IMR-90 (cell line): Measurements from ENCODE around the gene CIRBP. TPM values are rescaled to one million over a fixed set of nuclear protein-coding genes. Genes with fewer than 3 reads are reported as not detected.
A peak's percentile ranks its signal among the peaks of the same experiment; 100 is the strongest.

Experiments used
- ATAC-seq: fragments of 200-7000 bp; cut with Tn5 transposase; 2 replicates; pipeline ENCODE4 v1.9.1; 2020; ENCODE audit warnings: low read depth, mild to moderate bottlenecking, moderate library complexity
- BruUV-seq: library from RNA; stranded (reverse); fragments of 400-500 nt; replicated peaks from 2 replicates; lab custom pipeline; 2021; lab: Mats Ljungman, UMichigan
- CTCF ChIA-PET: fragments of 300-600 bp; formaldehyde crosslinking; extraction: SDS; loops from one replicate; lab custom pipeline; 2021; ENCODE audit warnings: antibody characterized with exemption; lab: Yijun Ruan, JAX
- POLR2A ChIA-PET: fragments of 300-600 bp; sonication (Branson Sonifier 250); formaldehyde crosslinking; loops from one replicate; lab custom pipeline; 2022; ENCODE audit warnings: antibody characterized with exemption; ENCODE audit not compliant: unreplicated experiment; lab: Charles Lee
- DNase-seq: peaks from one replicate; pipeline ENCODE4 v3.0.0; 2013
- H2AFZ ChIP-seq: replicated peaks from 2 replicates; pipeline ENCODE3; 2013; ENCODE audit warnings: low read length, mild to moderate bottlenecking; ENCODE audit not compliant: poor library complexity
- H2AK5ac ChIP-seq: 2 replicates; pipeline ENCODE4 v1.6.1; 2013; ENCODE audit warnings: low read depth, low read length, inconsistent platforms
- H2AK9ac ChIP-seq: replicated peaks from 2 replicates; pipeline ENCODE3; 2013; ENCODE audit warnings: mild to moderate bottlenecking, low read depth, low read length, moderate library complexity; ENCODE audit not compliant: poor library complexity
- H2BK120ac ChIP-seq: 2 replicates; pipeline ENCODE4 v1.6.1; 2013; ENCODE audit warnings: low read depth, low read length, inconsistent platforms
- H2BK15ac ChIP-seq: 3 replicates; pipeline ENCODE4 v1.6.1; 2013; ENCODE audit warnings: low read depth, low read length, inconsistent platforms
- H2BK20ac ChIP-seq: 2 replicates; pipeline ENCODE4 v1.6.1; 2013; ENCODE audit warnings: low read depth, mild to moderate bottlenecking, inconsistent platforms, low read length, moderate library complexity
- H2BK5ac ChIP-seq: 2 replicates; pipeline ENCODE4 v1.6.1; 2013; ENCODE audit warnings: mild to moderate bottlenecking, low read depth, low read length, inconsistent platforms; ENCODE audit not compliant: poor library complexity, severe bottlenecking
- H3K14ac ChIP-seq: replicated peaks from 2 replicates; pipeline ENCODE4 v1.6.1; 2013; ENCODE audit warnings: low read depth, low read length, inconsistent platforms
- H3K18ac ChIP-seq: 2 replicates; pipeline ENCODE4 v1.6.1; 2013; ENCODE audit warnings: low read depth, low read length, control low read depth
- H3K23ac ChIP-seq: 2 replicates; pipeline ENCODE4 v1.6.1; 2013; ENCODE audit warnings: low read depth, low read length, inconsistent platforms
- H3K27ac ChIP-seq: 2 replicates; pipeline ENCODE4 v1.5.1; 2013; ENCODE audit warnings: mild to moderate bottlenecking, control low read depth, low read length; ENCODE audit not compliant: insufficient read depth
- H3K27me3 ChIP-seq: 2 replicates; pipeline ENCODE4 v1.6.1; 2013; ENCODE audit warnings: low read length; ENCODE audit not compliant: control insufficient read depth, insufficient read depth
- H3K36me3 ChIP-seq: 2 replicates; pipeline ENCODE4 v1.6.1; 2013; ENCODE audit warnings: low read length, mixed read lengths; ENCODE audit not compliant: control insufficient read depth, insufficient read depth
- H3K4ac ChIP-seq: 2 replicates; pipeline ENCODE4 v1.6.1; 2013; ENCODE audit warnings: low read depth, low read length, inconsistent platforms
- H3K4me1 ChIP-seq: 2 replicates; pipeline ENCODE4 v1.6.1; 2013; ENCODE audit warnings: low read length, mixed read lengths; ENCODE audit not compliant: control insufficient read depth, insufficient read depth
- H3K4me2 ChIP-seq: 2 replicates; pipeline ENCODE4 v1.6.1; 2013; ENCODE audit warnings: low read depth, mild to moderate bottlenecking, control low read depth, low read length, moderate library complexity
- H3K4me3 ChIP-seq: 2 replicates; pipeline ENCODE4 v1.5.1; 2013; ENCODE audit warnings: low read depth, mild to moderate bottlenecking, control low read depth, low read length, moderate library complexity; ENCODE audit not compliant: insufficient read depth
- H3K56ac ChIP-seq: 2 replicates; pipeline ENCODE4 v1.6.1; 2013; ENCODE audit warnings: low read length, inconsistent platforms; ENCODE audit not compliant: insufficient read depth; ENCODE audit errors: extremely low read depth
- H3K79me1 ChIP-seq, 2 experiments: 2 replicates each; pipeline ENCODE4 v1.6.1; 2013; ENCODE audit warnings: low read length in 2 of 2, inconsistent platforms in 1 of 2, low read depth in 1 of 2
- H3K9ac ChIP-seq: 2 replicates; pipeline ENCODE4 v1.6.1; 2013; ENCODE audit warnings: low read depth, low read length, control low read depth
- H3K9me1 ChIP-seq: 2 replicates; pipeline ENCODE4 v1.6.1; 2013; ENCODE audit warnings: low read length, inconsistent platforms; ENCODE audit not compliant: insufficient read depth
- H3K9me3 ChIP-seq: 2 replicates; pipeline ENCODE4 v1.6.1; 2013; ENCODE audit warnings: low read length; ENCODE audit not compliant: control insufficient read depth, insufficient read depth
- H4K20me1 ChIP-seq: 2 replicates; pipeline ENCODE4 v1.6.1; 2013; ENCODE audit warnings: low read length, inconsistent platforms; ENCODE audit not compliant: insufficient read depth
- H4K5ac ChIP-seq: 2 replicates; pipeline ENCODE4 v1.6.1; 2013; ENCODE audit warnings: mild to moderate bottlenecking, low read depth, low read length, control low read depth
- H4K8ac ChIP-seq, 2 experiments: 2 replicates each; pipeline ENCODE4 v1.6.1; 2013; ENCODE audit warnings: low read depth in 2 of 2, low read length in 2 of 2, control low read depth in 1 of 2, inconsistent platforms in 1 of 2
- H4K91ac ChIP-seq: 2 replicates; pipeline ENCODE4 v1.6.1; 2013; ENCODE audit warnings: low read depth, low read length, inconsistent platforms; ENCODE audit not compliant: insufficient read depth
- CEBPB ChIP-seq: IDR thresholded peaks from 2 replicates; pipeline ENCODE4 v1.6.1; 2012; ENCODE audit warnings: low read depth, low read length, improper control_type of control experiment
- CHD1 ChIP-seq: IDR thresholded peaks from 2 replicates; pipeline ENCODE4 v1.6.1; 2012; ENCODE audit warnings: low read depth, low read length, improper control_type of control experiment
- FOS ChIP-seq: fragments of 150-350 bp; IDR thresholded peaks from 2 replicates; pipeline ENCODE4 v1.6.1; 2016; ENCODE audit warnings: low read depth, low read length
- POLR2A ChIP-seq: IDR thresholded peaks from 2 replicates; pipeline ENCODE4 v1.6.1; 2012; ENCODE audit warnings: mild to moderate bottlenecking, low read depth, low read length
- RAD21 ChIP-seq: IDR thresholded peaks from 2 replicates; pipeline ENCODE4 v1.6.1; 2012; ENCODE audit warnings: low read length, improper control_type of control experiment
- WGBS, 2 experiments: methylation state at CpG; one replicate each; pipeline versions ENCODE4 v1.1.5 to v1.1.7; 2013; ENCODE audit warnings: missing lambda C conversion rate in 2 of 2; ENCODE audit not compliant: insufficient read length in 1 of 2; ENCODE audit errors: extremely low coverage in 2 of 2; 5-methylcytosine and 5-hydroxymethylcytosine counted together
- dilution Hi-C: fragments of 300-500 bp; cut with HindIII; formaldehyde crosslinking; loops from one replicate; pipeline ENCODE4 v1.14.3; 2018; ENCODE audit warnings: low sequenced_read_pairs; ENCODE audit not compliant: unreplicated experiment
- in situ Hi-C: fragments of 300-500 bp; cut with MboI; formaldehyde crosslinking; loops from 3 replicates; pipeline ENCODE4 v1.14.3; 2019; ENCODE audit warnings: low sequenced_read_pairs, inconsistent platforms, mixed read lengths
- intact Hi-C: fragments of 100-400 bp; cut with micrococcal nuclease; formaldehyde crosslinking; loops from 2 replicates; pipeline ENCODE4 v1.10.0; 2022
- polyA plus RNA-seq, 3 experiments: library from polyadenylated mRNA; depleted of rRNA; stranded (reverse); fragments of >200 nt; gene quantifications; 2 replicates each; pipeline ENCODE4 v1.2.3, GENCODE V29; 2012; ENCODE audit warnings: low replicate concordance in 1 of 3
- total RNA-seq: library from RNA; depleted of rRNA; stranded (reverse); fragments of >200 nt; gene quantifications from 2 replicates; pipeline ENCODE4 v1.2.3, GENCODE V29; 2012
- TF ChIP-seq, protein P1 (sequence below): conservative IDR thresholded peaks from 2 replicates; pipeline ENCODE4 v1.5.1; 2012; ENCODE audit warnings: mild to moderate bottlenecking, low read depth, low read length, improper control_type of control experiment

CIRBP gene
- total and polyA plus RNA-seq, 2 of the 4 experiments (the other 2 are of a cell fraction), result 299 to 542 TPM

DNA sequence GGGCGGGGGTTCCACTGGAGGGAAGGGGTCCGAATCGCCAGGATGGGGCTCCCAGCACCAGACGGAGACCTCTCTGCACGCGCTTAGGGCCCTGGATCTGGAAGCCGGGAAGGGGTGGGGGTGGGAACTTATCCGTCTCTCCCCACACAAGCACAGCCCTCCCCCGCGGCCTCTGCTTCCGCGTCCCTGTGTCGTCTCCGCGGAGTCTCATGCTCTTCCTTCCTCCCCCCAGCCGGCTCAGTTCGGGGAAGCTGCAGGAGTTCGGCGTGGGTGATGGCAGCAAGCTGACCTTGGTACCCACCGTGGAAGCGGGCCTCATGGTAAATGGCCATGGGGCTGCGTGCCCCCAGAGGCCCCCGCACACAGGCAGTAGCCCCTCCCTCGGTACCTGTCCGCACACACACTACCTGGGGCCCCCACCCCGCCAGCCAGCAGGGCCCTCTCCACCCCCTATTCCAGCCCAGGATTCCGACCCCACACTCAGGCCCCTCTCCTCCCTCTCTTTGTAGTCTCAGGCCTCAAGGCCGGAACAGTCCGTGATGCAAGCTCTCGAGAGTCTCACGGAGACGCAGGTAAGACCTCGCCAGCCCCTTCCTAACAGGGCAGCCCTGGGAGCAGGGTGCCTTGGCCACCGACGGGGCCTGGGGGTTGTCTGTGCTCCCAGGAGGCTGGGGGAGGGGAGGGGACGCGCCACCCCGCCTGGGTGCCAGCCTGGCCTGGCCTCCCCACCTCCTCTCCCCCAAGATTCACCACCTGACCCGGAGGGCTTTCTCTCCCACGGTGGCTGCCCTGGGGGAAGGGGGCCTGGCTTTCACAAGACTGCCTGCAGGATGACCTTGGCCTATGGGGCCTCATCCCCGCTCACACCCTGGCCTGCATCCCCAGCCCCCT, 17.6 kb upstream of the CIRBP start:
- Histone ChIP-seq H4K5ac (peak overlapping the region; percentile 80), H3K4me3 (peak overlapping the region; percentile 94), H3K36me3 (peaks cover 50% of the 10 kb centered on the region), H3K4me1 (peaks cover 29% of the 10 kb centered on the region), H2BK20ac (no peak overlapping the region), H2BK5ac (peak overlapping the region; percentile 99), H3K23ac (peak overlapping the region; percentile 97), H3K27ac (peak overlapping the region; percentile 99), H3K18ac (peak overlapping the region; percentile 85), H3K79me1 (peaks cover 0 to 30% of the 10 kb centered on the region in 2 experiments; a peak in 2 of 4 replicates), H3K56ac (peak overlapping the region; percentile 84), H2BK120ac (peak overlapping the region; percentile 85), H4K20me1 (peaks cover 78% of the 10 kb centered on the region), H3K27me3 (no peaks in the 10 kb centered on the region), H3K4ac (peak overlapping the region; percentile 98), H3K4me2 (peak overlapping the region; percentile 82), H2AK9ac (peak overlapping the region; percentile 92), H3K9ac (peak overlapping the region; percentile 97), H2AFZ (peak overlapping the region; percentile 14), H3K9me1 (no peaks in the 10 kb centered on the region), H3K9me3 (no peaks in the 10 kb centered on the region), H2AK5ac (peak overlapping the region; percentile 94), H2BK15ac (peak overlapping the region; percentile 76; the same call in 1 of the 3 replicates), H4K91ac (peak overlapping the region; percentile 97), H3K14ac (peak overlapping the region; percentile 96), H4K8ac (peak overlapping the region; percentile 80; a peak in 3 of 4 replicates)
- in situ Hi-C loops, result no loop called here
- dilution Hi-C loops, result no loop called here
- 0% methylated on average over 8 of the region's 41 CpGs; no CpG with 5 or more reads in 1 of the 2 experiments for WGBS, 2 experiments
- intact Hi-C loops, result no loop called here
- ChIA-PET CTCF (no interaction called here), POLR2A (interaction anchor here (0.8 to 1.0 kb wide), 2 partner anchors 15 to 17 kb away, joined by 3 read pairs; partner anchors contain the start of gene CIRBP)
- 0 out of 2 replicates have a peak, but pooled peaks have one; percentile 48 for TF ChIP-seq POLR2A
- TF ChIP-seq, protein P1, sequence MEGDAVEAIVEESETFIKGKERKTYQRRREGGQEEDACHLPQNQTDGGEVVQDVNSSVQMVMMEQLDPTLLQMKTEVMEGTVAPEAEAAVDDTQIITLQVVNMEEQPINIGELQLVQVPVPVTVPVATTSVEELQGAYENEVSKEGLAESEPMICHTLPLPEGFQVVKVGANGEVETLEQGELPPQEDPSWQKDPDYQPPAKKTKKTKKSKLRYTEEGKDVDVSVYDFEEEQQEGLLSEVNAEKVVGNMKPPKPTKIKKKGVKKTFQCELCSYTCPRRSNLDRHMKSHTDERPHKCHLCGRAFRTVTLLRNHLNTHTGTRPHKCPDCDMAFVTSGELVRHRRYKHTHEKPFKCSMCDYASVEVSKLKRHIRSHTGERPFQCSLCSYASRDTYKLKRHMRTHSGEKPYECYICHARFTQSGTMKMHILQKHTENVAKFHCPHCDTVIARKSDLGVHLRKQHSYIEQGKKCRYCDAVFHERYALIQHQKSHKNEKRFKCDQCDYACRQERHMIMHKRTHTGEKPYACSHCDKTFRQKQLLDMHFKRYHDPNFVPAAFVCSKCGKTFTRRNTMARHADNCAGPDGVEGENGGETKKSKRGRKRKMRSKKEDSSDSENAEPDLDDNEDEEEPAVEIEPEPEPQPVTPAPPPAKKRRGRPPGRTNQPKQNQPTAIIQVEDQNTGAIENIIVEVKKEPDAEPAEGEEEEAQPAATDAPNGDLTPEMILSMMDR, result no peak
- peak; percentile 68; the same call in 1 of the 2 replicates for TF ChIP-seq CHD1
- TF ChIP-seq CEBPB, result 0 out of 2 replicates have a peak, but pooled peaks have one; percentile 0
- TF ChIP-seq FOS, result no peak
- no peak for TF ChIP-seq RAD21
- ATAC-seq (no peak), DNase-seq (peak; percentile 68)
- no TSS peak for BruUV-seq
